Activated naive CD8-positive, alpha-beta T cell treated with anti-CD3 and anti-CD28 coated beads, Interleukin-2, amount 50 U/mL, for 16 hours (primary cell): Measurements from ENCODE around the gene L3MBTL4.
"Not testable (repeated sequence)": the region's sequence is repeated elsewhere in the genome, so short reads cannot be mapped to it uniquely, and the experiment has no call there.

Source experiments
- DNase-seq: peaks from one replicate; pipeline ENCODE4 v3.0.0-alpha.2; 2020; ENCODE audit warnings: low read depth, low spot score

Gene L3MBTL4

GRCh38 chr18:6311456-6312215 is 103.1 kb downstream of the L3MBTL4 start:
- no peak for DNase-seq

- no peak for DNase-seq
Observed at GRCh38 chr18:6310714-6311113, 104.0 kb downstream of the L3MBTL4 start.

DNA sequence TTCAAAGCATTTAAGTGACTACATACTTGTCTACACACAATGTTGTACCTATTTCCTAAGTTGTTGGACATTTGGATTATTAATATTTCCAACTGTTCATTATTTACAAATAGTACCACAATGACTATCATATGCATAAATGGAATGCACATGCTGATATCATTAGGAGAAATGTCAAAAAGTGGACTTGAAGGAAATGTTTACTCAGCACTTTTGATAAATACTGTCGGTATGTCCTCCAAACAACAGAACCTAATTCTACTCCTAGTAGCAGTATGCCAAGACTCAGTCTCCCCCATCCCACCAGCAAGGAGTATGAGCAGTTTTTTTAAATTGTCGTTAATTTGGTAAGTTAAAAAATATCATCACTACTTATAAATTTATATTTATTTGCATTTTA is 116.8 kb downstream of the L3MBTL4 start:
- DNase-seq: no peak

DNA sequence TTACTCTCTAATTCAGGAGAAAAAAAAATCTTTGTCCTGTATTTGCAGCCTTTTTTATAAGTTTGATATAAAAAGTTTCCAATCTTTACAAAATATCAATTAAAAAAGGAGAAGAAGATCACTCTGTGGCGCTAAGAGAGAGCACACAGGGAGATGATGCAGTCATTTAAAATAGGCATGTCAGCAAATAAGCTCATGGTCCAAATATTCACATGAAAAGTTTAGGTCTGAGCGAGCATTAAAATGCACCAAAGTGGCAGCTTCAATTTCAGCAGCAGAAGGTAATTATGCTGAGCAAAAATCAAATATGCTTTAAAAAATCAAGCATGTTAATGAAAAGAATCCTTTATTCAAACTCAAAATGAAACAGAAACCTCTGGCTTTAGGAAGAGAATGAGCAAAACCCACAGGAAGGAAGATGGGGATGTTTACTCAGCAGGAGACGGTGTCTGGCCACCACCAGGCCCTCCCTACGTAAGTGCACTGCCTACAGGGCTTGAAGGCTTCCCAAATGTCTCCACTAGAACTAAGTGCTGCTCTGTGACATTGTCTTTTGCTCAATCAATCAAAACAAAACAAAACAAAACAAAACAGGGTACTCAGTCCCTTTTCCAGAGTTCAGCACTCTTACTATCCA is 120.4 kb downstream of the L3MBTL4 start:
- DNase-seq: no peak

DNA sequence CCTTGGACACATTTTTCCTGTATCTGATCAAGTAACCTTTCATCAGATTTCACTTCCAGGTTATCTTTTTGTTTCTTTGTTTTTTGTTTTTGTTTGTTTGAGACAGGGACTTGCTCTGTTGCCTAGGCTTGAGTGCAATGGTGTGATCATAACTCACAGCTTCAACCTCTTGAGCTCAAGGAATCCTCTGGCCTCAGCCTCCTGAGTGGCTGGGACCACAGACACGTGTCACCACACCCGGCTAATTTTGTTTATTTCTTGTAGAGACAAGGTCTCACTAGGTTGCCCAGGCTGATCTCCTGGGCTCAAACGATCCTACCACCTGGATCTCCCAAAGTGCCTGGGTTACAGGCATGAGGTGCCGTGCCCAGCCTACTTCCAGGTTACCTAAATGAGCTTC is 124.9 kb downstream of the L3MBTL4 start:
- DNase-seq: no peak

DNA sequence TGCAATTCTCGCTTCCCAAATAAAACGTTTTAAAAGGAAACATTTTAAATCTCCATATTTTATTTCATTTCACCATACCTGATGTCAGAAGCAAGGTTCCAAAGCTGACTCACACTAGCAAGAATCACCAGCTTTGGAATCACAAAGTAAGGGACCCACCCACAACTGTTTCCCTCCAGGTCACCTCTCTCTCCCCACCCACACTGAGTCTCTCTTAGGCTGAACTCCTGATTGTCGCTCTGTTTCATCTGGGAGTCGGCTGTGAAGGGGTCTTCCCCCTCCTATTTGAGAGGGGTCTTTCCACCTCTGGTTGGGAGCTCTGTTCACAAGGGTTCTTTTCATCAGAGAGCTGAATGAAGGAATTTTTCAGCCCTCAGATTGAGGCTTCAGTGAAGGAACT is 128.1 kb downstream of the L3MBTL4 start:
- DNase-seq: no peak

DNA sequence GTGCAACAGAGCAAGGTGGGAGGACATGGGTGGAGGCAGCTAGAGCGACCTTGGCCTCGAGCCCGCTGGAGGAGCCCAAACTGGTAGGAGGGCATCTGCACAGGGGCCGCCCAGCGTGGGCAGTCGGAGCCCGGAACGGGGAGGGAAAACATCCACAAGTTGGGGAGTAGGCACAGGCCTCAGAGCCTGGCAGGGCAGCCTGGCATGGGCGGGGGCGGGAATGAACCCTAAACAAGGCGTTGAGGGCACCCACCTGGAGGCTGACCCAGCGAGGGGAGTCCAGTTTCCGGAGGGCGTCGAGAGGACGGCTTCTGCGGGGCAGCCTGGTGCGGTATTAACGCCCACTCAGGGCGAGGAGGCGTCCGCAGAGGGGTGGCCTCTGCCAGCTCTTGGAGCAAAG is 129.9 kb downstream of the L3MBTL4 start:
- no peak for DNase-seq

DNA sequence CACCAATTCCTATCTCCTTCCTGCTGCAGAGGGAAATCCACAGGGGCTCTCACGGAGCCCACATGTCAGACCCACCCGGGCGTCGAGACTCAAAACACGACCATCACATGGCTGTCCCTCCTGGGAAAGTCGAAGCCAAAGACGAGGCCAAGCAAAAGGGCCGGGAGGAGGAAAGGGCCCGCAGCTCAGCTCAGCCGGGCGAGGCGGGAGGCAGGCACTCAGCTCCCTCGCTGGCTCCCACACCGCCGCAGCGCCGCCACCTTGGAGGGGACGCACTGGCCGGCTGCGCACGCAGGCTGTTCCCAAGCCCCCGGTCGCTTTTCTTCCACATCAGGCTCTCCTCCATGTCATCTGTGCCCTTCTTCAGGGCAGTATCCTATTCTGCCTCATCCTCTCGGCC is 130.4 kb downstream of the L3MBTL4 start:
- DNase-seq: no peak

DNA sequence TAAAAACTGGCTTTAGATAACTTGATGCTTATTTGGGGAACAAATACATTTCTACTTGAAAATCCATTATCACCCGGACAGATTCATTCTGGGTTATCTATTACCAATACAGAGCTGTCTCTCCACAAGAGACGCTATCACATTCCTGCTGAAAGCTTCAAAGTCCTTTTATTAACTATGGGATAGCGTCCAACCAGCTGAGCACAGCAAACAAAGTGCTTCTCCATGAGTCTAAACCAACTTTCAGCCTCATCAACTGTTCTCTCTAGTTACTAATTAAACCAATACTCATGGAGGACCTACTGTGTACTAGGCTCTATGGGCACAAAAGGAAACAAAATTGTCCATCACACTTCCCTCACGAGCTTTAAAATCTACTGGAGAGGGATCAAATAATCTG is 132.8 kb downstream of the L3MBTL4 start:
- DNase-seq: no peak

GRCh38 chr18:6280211-6280743 is 134.4 kb downstream of the L3MBTL4 start:
- no peak for DNase-seq

DNA sequence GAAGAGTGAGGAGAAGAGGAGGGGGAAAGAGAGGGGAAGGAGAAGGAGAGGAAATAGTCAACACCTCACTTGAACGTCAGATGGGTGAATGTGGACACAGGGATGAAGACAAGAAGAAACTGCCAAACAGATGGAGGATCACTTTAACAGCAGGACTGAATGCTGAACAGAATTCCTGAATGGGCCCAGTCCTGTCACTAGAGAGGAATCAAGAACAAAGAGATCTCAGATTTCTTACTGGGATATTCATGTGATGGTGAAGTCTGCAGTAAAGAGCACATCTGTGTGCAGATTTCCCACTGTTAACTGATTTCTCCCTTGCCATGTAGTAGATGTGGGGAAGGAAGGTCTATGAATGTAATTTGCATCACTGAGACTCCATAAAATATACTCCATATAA is 135.4 kb downstream of the L3MBTL4 start:
- no peak for DNase-seq

DNA sequence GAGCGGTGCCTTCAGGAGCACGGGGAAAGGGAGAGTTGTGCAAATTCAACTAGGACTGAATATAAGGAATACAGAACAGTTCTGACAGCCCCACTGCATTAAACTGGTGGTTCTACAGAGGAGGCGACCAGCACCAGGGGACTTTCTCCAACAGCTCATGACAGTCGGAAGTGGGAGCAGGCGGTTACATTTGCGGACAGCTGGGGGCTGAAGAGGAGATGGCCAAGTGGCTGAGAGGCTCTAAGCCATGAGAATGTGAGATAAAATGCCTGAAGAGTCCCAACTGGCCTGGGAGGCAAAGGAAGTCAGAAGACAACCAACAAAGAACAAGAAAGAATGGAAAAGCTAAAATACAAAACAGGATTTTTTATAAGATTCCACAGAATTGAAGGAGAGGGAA is 141.3 kb downstream of the L3MBTL4 start:
- no peak for DNase-seq

DNA sequence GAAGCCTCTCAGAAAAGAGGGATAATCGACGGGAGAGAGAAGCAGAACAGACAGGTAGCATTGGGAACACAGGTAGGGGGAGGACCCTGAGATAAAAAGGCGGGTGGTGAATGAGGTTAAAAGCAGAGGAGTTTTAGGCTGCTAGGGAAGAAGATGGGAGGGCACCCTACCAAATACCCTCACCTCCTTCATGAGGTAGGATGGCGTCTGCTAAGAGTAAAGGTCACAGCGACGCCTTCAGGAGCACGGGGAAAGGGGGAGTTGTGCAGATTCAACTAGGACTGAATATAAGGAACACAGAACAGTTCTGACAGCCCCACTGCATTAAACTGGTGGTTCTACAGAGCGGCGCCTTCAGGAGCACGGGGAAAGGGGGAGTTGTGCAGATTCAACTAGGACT is 142.6 kb downstream of the L3MBTL4 start:
- not testable (repeated sequence) for DNase-seq

- no peak for DNase-seq
Observed at GRCh38 chr18:6271585-6271984, 143.1 kb downstream of the L3MBTL4 start.

DNA sequence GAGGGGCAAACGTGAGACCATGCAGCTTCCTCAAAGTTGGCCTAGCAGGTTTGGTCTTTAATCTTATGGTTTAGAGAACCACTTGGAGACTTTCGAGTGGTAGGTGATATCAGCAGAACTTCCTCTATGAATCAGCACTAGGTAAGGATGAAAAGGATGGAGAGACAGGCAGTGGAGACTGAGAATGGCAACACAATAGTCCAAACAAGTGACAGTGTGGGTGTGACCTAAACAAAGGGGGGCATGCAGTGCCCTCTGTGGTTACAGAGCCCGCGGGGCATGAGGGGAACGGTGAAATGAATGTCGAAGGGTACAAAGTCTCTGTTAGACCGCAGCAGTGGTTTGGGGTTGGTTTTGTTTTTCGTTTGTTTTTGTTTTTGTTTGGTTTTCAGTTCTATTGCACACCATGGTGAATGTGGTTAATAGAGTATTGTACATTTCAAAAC is 143.9 kb downstream of the L3MBTL4 start:
- no peak for DNase-seq

GRCh38 chr18:6269660-6270332 is 144.9 kb downstream of the L3MBTL4 start:
- DNase-seq: no peak

DNA sequence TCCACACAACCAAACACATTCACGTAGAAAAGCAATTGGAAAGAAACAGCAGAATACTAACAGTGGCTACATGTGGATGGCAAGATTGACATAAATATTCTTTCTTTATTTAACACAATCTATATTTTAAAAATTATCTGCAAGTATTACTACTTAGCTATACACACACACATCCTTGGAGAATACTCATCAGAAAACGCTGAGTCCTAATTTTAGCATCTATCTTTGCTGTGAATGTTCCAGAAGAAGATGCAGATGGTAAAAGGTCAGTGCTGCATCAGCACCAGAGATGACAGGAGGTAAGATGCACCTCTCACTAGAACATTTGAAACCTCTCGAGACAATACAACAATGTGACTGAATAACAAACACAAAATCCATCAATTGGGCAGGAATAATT is 148.5 kb downstream of the L3MBTL4 start:
- DNase-seq: no peak

DNA sequence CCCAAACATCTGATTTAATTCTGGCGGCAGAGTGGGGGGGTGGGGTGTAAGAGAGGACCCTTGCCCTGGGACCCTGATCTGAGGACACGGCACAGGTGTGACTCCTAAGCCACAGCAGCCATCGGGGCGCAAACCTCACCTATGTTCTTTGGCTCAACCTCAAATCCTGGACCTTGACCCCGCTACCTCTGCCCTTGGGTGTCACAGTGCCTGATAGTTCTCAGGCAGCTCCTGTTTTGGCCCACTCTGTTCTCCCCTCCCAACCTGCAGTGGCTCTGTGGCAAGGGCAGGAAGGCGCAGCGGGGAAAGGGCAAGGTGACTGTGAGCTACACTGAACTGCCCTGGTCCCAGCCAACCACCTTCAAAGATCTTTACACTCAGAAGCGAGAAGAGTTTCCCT is 152.8 kb downstream of the L3MBTL4 start:
- no peak for DNase-seq

DNA sequence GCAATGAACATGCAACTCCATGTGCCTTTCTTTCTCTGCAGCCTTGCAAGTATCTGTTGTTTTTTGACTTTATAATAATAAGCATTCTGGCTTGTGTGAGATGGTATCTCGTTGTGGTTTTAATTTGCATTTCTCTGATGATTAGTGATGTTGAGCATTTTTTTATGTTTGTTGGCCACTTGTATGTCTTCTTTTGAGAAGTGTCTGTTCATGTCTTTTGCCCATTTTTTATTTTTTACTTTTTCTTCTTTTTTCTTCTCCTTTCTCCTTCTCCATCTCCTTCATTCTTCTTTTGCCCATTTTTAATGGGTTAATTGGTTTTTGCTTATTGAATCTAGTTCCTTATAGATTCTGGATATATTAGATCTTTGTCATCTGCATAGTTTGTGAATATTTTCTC is 155.4 kb downstream of the L3MBTL4 start:
- DNase-seq: not testable (repeated sequence)

GRCh38 chr18:6257950-6258349 is 156.8 kb downstream of the L3MBTL4 start:
- no peak for DNase-seq

DNA sequence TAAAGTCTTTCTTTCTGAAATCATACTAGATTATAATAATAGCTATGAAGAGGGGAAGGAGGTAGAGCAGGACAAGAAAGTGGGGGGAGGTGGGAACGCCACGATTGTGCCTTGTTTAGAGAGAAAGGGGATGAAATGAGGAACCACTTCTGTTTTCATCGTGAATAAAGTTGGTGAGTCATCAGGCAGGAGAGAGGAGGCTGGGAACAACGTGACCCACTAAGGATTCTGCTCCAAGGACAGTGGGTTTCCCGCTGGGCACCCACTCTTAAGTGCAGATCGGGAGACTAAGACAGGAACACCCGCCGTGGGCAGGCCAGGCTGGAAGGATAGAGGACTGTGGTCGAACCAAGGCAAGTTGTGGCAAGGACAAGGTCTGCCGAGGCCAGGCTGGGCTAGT is 158.2 kb downstream of the L3MBTL4 start:
- no peak for DNase-seq

DNA sequence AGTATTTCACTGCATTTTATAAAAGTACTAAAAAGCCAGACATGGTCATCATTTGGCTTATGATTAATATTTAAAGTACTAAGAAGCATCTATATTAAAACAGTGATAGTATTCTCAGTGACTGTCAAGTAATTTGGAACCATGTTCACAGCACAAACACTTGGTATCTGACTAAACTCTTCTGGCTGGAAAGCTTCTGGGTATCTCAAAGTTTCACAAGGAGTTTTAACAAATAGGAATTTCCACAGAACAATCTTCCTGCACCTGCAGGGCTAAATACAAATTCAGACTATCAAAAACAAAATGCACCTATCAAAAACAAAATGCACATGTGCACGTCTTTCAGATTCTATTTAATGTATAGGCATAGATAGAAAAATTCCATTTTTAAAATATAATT is 158.8 kb downstream of the L3MBTL4 start:
- no peak for DNase-seq
